DMS79 treated with DMSO at 0.1 percent for 48 hours (cell line): ENCODE data around the gene PRSS8.
"Not testable (repeated sequence)": the region's sequence is repeated elsewhere in the genome, so short reads cannot be mapped to it uniquely, and the experiment has no call there.

Source experiments
- DNase-seq: peaks from one replicate; lab custom pipeline; 2025; lab: John Stamatoyannopoulos, UW

The PRSS8 gene

GRCh38 chr16:31105677-31106213, 29.8 kb downstream of the PRSS8 start:
- no peak for DNase-seq

- DNase-seq, result not testable (repeated sequence)
Measured at GRCh38 chr16:31100876-31101641, 34.5 kb downstream of the PRSS8 start.

GRCh38 chr16:31099860-31100638, 35.5 kb downstream of the PRSS8 start:
- DNase-seq, result no peak

GRCh38 chr16:31094424-31095120, 41.0 kb downstream of the PRSS8 start, which contains the start of gene VKORC1:
VKORC1 (minus strand) TSS chr16:31094797; CDS start chr16:31094729, 68 bp downstream.
- DNase-seq, result peak; percentile 96

GRCh38 chr16:31094088-31094423, 41.5 kb downstream of the PRSS8 start:
- DNase-seq, result peak; percentile 31

- peak; percentile 27 for DNase-seq
Measured at GRCh38 chr16:31093132-31093703, 42.3 kb downstream of the PRSS8 start.

- DNase-seq, result no peak
Measured at GRCh38 chr16:31092330-31092729, 43.2 kb downstream of the PRSS8 start.

GRCh38 chr16:31090540-31090939, 45.0 kb downstream of the PRSS8 start:
- DNase-seq, result no peak

GRCh38 chr16:31089199-31089598, 46.3 kb downstream of the PRSS8 start:
- DNase-seq, result no peak

- DNase-seq, result no peak
Measured at GRCh38 chr16:31088459-31089183, 46.9 kb downstream of the PRSS8 start, which contains the start of gene PRSS53. PRSS53 (minus strand) TSS chr16:31088943; CDS start chr16:31088809, 134 bp downstream.

- no peak for DNase-seq
Measured at GRCh38 chr16:31087971-31088370, 47.6 kb downstream of the PRSS8 start.

GRCh38 chr16:31087481-31087880, 48.0 kb downstream of the PRSS8 start:
- DNase-seq, result no peak

- no peak for DNase-seq
Measured at GRCh38 chr16:31086629-31086906, 49.0 kb downstream of the PRSS8 start.

GRCh38 chr16:31085873-31086628, 49.5 kb downstream of the PRSS8 start:
- DNase-seq, result no peak

GRCh38 chr16:31085411-31085810, 50.1 kb downstream of the PRSS8 start:
- no peak for DNase-seq

- no peak for DNase-seq
Measured at GRCh38 chr16:31084584-31085302, 50.8 kb downstream of the PRSS8 start.

- no peak for DNase-seq
Measured at GRCh38 chr16:31083981-31084380, 51.5 kb downstream of the PRSS8 start.

GRCh38 chr16:31083556-31083955, 52.0 kb downstream of the PRSS8 start:
- no peak for DNase-seq

- no peak for DNase-seq
Measured at GRCh38 chr16:31083081-31083480, 52.4 kb downstream of the PRSS8 start.
